Endothelial cell of umbilical vein (primary cell): ENCODE data around the gene PEAK3. TPM values are rescaled to one million over a fixed set of nuclear protein-coding genes. Genes with fewer than 3 reads are reported as not detected.
A peak's percentile ranks its signal among the peaks of the same experiment; 100 is the strongest.

ENCODE experiments used
- BruUV-seq: library from RNA; stranded (reverse); fragments of 400-500 nt; replicated peaks from 2 replicates; lab custom pipeline; 2021; lab: Mats Ljungman, UMichigan
- CTCF ChIA-PET: fragments of 300-600, 350-600 bp; sonication (Branson Sonifier 250); formaldehyde crosslinking; loops from one replicate; lab custom pipeline; 2021; ENCODE audit warnings: antibody characterized with exemption, inconsistent platforms; lab: Charles Lee
- POLR2A ChIA-PET: fragments of 300-600, 350-600 bp; sonication (Branson Sonifier 250); formaldehyde crosslinking; loops from one replicate; lab custom pipeline; 2021; ENCODE audit warnings: antibody characterized with exemption, inconsistent platforms; lab: Charles Lee
- DNase-seq: peaks from one replicate; pipeline ENCODE4 v3.0.0-alpha.2; 2011; ENCODE audit warnings: low read depth, low spot score
- FAIRE-seq: peaks from 2 replicates; lab custom pipeline; 2011; peaks lifted over from hg19 to GRCh38; lab: Jason Lieb, UNC
- H2AFZ ChIP-seq: 2 replicates; pipeline ENCODE4 v1.6.0; 2012; ENCODE audit warnings: low read depth, low read length, control low read depth, inconsistent platforms
- H3K27ac ChIP-seq: 2 replicates; pipeline ENCODE4 v1.5.1; 2011; ENCODE audit warnings: low read depth, mild to moderate bottlenecking, control low read depth, low read length, moderate library complexity; ENCODE audit not compliant: insufficient read depth
- H3K27me3 ChIP-seq, 2 experiments: 2 replicates each; pipeline versions ENCODE4 v1.6.0 to v1.6.1; 2011; ENCODE audit warnings: low read length in 2 of 2, mixed read lengths in 1 of 2; ENCODE audit not compliant: control insufficient read depth in 2 of 2, insufficient read depth in 2 of 2
- H3K36me3 ChIP-seq, 2 experiments: 2 replicates in 1 of 2; 3 replicates in 1 of 2; pipeline ENCODE4 v1.5.1; 2011; ENCODE audit warnings: low read length in 2 of 2, mild to moderate bottlenecking in 1 of 2, moderate library complexity in 1 of 2; ENCODE audit not compliant: control insufficient read depth in 2 of 2, insufficient read depth in 2 of 2; ENCODE audit errors: extremely low read depth in 1 of 2
- H3K4me1 ChIP-seq: 3 replicates; pipeline ENCODE4 v1.5.1; 2011; ENCODE audit warnings: mild to moderate bottlenecking, low read length; ENCODE audit not compliant: control insufficient read depth, insufficient read depth; ENCODE audit errors: extremely low read depth
- H3K4me2 ChIP-seq: 2 replicates; pipeline ENCODE4 v1.6.1; 2011; ENCODE audit warnings: low read length, control low read depth, mixed read lengths; ENCODE audit not compliant: insufficient read depth
- H3K4me3 ChIP-seq, 3 experiments: fragments of 200-600 bp in 1 of 3; sonication (generic), shearing (Covaris generic) in 1 of 3; replicated peaks in 1 of 3; 2 replicates each; pipeline ENCODE4 v1.5.1; 2011 to 2016; ENCODE audit warnings: control low read depth in 3 of 3, low read length in 3 of 3, mild to moderate bottlenecking in 2 of 3, inconsistent platforms in 1 of 3, low read depth in 1 of 3, moderate library complexity in 1 of 3; ENCODE audit not compliant: insufficient read depth in 1 of 3
- H3K79me2 ChIP-seq: 2 replicates; pipeline ENCODE4 v1.6.0; 2012; ENCODE audit warnings: low read length, inconsistent platforms; ENCODE audit not compliant: control insufficient read depth, insufficient read depth
- H3K9ac ChIP-seq: replicated peaks from 2 replicates; pipeline ENCODE3; 2011; ENCODE audit warnings: low read length, control low read depth; ENCODE audit not compliant: insufficient read depth; ENCODE audit errors: extremely low read depth
- H3K9me1 ChIP-seq: replicated peaks from 3 replicates; pipeline ENCODE4 v1.6.0; 2011; ENCODE audit warnings: mild to moderate bottlenecking, low read length; ENCODE audit not compliant: control insufficient read depth, insufficient read depth; ENCODE audit errors: extremely low read depth
- H3K9me3 ChIP-seq: replicated peaks from 2 replicates; pipeline ENCODE4 v1.5.1; 2012; ENCODE audit warnings: low read length, inconsistent platforms; ENCODE audit not compliant: control insufficient read depth, insufficient read depth
- H4K20me1 ChIP-seq: replicated peaks from 2 replicates; pipeline ENCODE3; 2011; ENCODE audit warnings: mild to moderate bottlenecking, low read length; ENCODE audit not compliant: control insufficient read depth, insufficient read depth; ENCODE audit errors: extremely low read depth
- POLR2A ChIP-seq: IDR thresholded peaks from 2 replicates; pipeline ENCODE4 v1.6.1; 2012; ENCODE audit warnings: low read depth, mild to moderate bottlenecking, control low read depth, low read length
- POLR2AphosphoS5 ChIP-seq: IDR thresholded peaks from 2 replicates; pipeline ENCODE4 v1.6.1; 2012; ENCODE audit warnings: low read depth, mild to moderate bottlenecking, control low read depth, low read length, moderate library complexity; ENCODE audit not compliant: insufficient read depth
- dilution Hi-C: fragments of 300-500 bp; cut with MboI; formaldehyde crosslinking; loops from one replicate; pipeline ENCODE4 v1.15.0; 2019; ENCODE audit warnings: low sequenced_read_pairs; ENCODE audit not compliant: extremely low pct_ligation_motif_present
- intact Hi-C: fragments of 100-400 bp; cut with micrococcal nuclease; formaldehyde crosslinking; loops from one replicate; pipeline ENCODE4 v1.10.0; 2022
- polyA plus RNA-seq, 4 experiments: library from polyadenylated mRNA; depleted of rRNA in 3 of 4; stranded (reverse) in 3 of 4; unstranded in 1 of 4; fragments of >200 nt; gene quantifications; 2 replicates each; pipeline versions ENCODE4 v1.2.1 to v1.2.3, GENCODE V29; 2011 to 2012; ENCODE audit warnings: missing spikeins in 1 of 4
- total RNA-seq: library from RNA; stranded (reverse); gene quantifications from 2 replicates; pipeline ENCODE4 v1.2.3, GENCODE V29; 2021
- TF ChIP-seq, protein P1 (sequence below), 2 donors: IDR thresholded peaks; 1 replicate in 1 of 2; 2 replicates in 1 of 2; pipeline ENCODE4 v1.5.1; 2011; ENCODE audit warnings: low read length in 2 of 2, mild to moderate bottlenecking in 2 of 2, moderate library complexity in 2 of 2, control low read depth in 1 of 2, inconsistent platforms in 1 of 2, low read depth in 1 of 2; ENCODE audit not compliant: insufficient read depth in 1 of 2; ENCODE audit errors: extremely low read depth in 1 of 2

PEAK3 gene
- total and polyA plus RNA-seq, 2 donors (not counting 3 experiments of a cell fraction or from before 2014, with no cell fraction given), result 0.03 TPM; not detected in 1

DNA sequence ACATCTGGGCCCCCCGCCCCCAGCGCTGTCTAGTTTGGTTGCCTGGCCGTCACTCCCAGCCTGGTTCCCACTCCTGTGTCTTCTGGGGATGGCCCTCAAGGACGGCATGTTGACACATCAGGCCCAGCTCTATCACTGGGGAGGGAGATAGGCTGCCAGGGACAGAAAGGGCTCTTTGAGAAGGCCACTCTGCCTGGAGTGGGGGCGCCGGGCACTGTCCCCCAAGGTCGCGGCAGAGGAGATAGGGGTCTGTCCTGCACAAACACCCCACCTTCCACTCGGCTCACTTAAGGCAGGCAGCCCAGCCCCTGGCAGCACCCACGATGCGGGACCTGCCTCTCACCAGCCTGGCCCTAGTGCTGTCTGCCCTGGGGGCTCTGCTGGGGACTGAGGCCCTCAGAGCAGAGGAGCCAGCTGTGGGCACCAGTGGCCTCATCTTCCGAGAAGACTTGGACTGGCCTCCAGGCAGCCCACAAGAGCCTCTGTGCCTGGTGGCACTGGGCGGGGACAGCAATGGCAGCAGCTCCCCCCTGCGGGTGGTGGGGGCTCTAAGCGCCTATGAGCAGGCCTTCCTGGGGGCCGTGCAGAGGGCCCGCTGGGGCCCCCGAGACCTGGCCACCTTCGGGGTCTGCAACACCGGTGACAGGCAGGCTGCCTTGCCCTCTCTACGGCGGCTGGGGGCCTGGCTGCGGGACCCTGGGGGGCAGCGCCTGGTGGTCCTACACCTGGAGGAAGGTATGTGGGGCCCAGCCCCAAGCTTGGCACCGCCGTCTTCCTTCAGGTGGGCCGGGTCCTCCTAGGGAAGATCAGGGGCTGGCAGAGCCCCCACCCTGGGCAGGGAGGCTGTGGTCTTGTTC is 32.7 kb downstream of the PEAK3 start, which contains the start of gene AMH:
Gene AMH, plus strand, starts transcription at position 314 of the 857 bp plus-strand sequence. Its CDS starts 10 bp downstream, at position 324.
- Histone ChIP-seq H3K4me1 (peaks cover 16% of the 10 kb centered on the region), H3K27me3 (peaks cover 22 to 40% of the 10 kb centered on the region in 2 experiments), H3K79me2 (peaks cover 2% of the 10 kb centered on the region), H3K36me3 (peaks cover 15 to 38% of the 10 kb centered on the region in 2 experiments), H3K9ac (no peak within 1 kb of the TSS), H3K4me3 (no peak within 1 kb of the TSS), H3K9me3 (no peaks in the 10 kb centered on the region), H4K20me1 (no peaks in the 10 kb centered on the region), H3K27ac (no peak within 1 kb of the TSS), H2AFZ (no peak within 1 kb of the TSS), H3K9me1 (no peaks in the 10 kb centered on the region), H3K4me2 (no peak within 1 kb of the TSS)
- FAIRE-seq (no peak), DNase-seq (no peak)
- intact Hi-C loops, result no loop called here
- no TSS peak for BruUV-seq
- ChIA-PET POLR2A (no interaction called here), CTCF (interaction anchor here (1.5 to 2.1 kb wide), 4 partner anchors 10 to 93 kb away, joined by 5 to 7 read pairs (median 6); partner anchors contain the start of gene PLEKHJ1)
- dilution Hi-C loops, result no loop called here
- peak; percentile 20 for TF ChIP-seq POLR2A
- TF ChIP-seq, protein P1, sequence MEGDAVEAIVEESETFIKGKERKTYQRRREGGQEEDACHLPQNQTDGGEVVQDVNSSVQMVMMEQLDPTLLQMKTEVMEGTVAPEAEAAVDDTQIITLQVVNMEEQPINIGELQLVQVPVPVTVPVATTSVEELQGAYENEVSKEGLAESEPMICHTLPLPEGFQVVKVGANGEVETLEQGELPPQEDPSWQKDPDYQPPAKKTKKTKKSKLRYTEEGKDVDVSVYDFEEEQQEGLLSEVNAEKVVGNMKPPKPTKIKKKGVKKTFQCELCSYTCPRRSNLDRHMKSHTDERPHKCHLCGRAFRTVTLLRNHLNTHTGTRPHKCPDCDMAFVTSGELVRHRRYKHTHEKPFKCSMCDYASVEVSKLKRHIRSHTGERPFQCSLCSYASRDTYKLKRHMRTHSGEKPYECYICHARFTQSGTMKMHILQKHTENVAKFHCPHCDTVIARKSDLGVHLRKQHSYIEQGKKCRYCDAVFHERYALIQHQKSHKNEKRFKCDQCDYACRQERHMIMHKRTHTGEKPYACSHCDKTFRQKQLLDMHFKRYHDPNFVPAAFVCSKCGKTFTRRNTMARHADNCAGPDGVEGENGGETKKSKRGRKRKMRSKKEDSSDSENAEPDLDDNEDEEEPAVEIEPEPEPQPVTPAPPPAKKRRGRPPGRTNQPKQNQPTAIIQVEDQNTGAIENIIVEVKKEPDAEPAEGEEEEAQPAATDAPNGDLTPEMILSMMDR (IDR thresholded peaks at IDR 0.05; ENCODE audit: extremely low read depth in 1 of 2, insufficient read depth in 1 of 2, low read depth in 1 of 2, low read length in 2 of 2), result no peak
- peak; percentile 54 for TF ChIP-seq POLR2AphosphoS5
